DMS79 (cell line): ENCODE results near the gene KCNIP2.
"Not testable (repeated sequence)": the region's sequence is repeated elsewhere in the genome, so short reads cannot be mapped to it uniquely, and the experiment has no call there.

Source experiments
- DNase-seq: peaks from one replicate; lab custom pipeline; 2025; lab: John Stamatoyannopoulos, UW

The KCNIP2 gene

GRCh38 chr10:101828766-101829551, 14.6 kb downstream of the KCNIP2 start:
- no peak for DNase-seq

DNA sequence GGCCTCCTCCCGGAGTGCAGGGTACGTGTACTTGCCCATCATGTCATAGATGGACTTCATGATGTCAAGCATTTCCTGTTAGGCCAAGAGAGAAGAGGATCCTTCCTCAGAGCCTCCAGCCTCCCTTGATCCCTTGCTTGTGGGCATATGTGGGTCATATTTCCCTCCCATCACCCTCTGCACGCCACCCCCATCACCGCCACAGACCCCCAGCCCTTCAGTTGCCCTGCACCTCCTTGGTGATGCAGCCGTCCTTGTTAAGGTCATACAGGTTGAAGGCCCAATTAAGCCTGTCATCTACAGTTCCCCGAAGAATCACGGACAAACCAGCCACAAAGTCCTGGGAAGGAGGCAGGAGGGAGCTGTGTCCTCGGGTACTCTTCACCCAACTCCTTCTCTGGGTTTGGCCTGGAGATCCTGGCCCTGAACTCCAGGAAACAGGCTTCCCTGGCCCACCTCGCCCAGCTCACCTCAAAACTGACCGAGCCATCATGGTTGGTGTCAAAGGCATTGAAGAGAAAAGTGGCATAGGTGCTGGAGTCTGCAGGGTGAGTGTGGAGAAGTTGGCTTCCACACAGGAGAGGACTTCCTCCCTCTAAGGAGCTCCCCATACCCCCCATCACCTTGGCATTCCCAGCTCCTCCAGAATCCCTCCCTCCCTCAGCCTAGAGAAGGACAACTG, 15.5 kb downstream of the KCNIP2 start:
- no peak for DNase-seq

- DNase-seq, result no peak
Observed at GRCh38 chr10:101826852-101827434, 16.7 kb downstream of the KCNIP2 start.

DNA sequence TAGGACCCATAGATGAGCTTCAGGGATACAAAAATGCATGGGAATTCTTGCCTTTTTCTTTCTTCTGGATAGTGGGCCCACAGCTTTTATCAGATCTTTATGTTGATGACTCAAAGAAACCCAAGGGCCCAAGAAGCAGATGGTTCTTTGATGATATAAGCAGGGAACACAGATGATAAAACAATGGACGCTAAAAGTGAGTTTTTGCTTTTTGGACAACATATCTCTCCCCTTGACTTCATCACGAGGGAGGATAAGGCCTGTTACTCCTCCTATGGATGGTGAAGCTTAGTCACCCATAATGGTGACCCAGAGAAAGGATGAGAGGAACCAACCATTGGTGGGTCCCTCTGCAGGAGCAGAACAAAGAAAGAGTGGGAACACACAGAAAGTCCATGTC, 18.9 kb downstream of the KCNIP2 start:
- DNase-seq, result no peak

GRCh38 chr10:101818872-101819633, 24.5 kb downstream of the KCNIP2 start:
- DNase-seq, result peak; percentile 55

DNA sequence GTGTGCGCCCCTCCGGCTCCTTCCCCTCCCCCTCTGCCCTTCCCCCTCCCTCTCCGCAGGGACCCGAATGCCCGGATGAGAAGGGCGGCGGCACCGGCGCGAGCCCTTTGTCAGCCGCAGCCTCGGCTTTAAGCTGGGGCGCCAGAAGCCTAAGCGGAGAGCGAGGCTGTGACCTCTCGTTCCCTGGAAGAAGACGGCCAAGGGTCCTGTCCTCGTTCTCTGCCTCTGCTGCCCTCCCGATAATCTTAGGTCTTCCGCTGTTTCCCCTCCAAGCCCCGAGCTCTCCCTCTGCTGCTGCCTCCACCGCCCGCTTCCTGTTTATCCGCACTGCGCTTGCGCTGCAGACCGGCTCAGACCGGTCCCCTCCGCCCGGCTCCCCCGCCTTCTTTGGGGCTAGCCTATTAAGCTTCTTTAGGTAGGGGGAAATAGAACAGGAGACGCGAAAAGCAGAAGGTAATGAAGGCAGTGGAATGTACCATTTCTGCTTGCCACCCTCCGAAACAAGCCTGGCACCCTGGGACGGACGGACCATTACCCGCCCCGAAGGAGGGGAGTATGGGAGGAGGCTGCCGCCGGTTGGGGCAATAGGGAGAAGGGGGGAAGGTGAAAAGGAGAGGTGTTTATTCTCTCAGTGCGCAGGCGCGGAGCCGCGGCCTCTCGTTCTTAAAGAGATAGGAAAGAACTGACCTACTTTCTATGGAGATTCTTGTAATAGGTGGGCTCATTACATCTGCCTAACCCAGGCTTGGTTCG, 25.3 kb downstream of the KCNIP2 start, which contains the start of gene OGA:
TSS of gene OGA (minus strand) at position 326 of the 753 bp plus-strand sequence. CDS start 422 bp downstream, outside the sequence.
- DNase-seq, result peak; percentile 95

- peak; percentile 49 for DNase-seq
Observed at GRCh38 chr10:101817337-101818118, 26.1 kb downstream of the KCNIP2 start.

- DNase-seq, result no peak
Observed at GRCh38 chr10:101816913-101817336, 26.7 kb downstream of the KCNIP2 start.

- no peak for DNase-seq
Observed at GRCh38 chr10:101816376-101816775, 27.2 kb downstream of the KCNIP2 start.

DNA sequence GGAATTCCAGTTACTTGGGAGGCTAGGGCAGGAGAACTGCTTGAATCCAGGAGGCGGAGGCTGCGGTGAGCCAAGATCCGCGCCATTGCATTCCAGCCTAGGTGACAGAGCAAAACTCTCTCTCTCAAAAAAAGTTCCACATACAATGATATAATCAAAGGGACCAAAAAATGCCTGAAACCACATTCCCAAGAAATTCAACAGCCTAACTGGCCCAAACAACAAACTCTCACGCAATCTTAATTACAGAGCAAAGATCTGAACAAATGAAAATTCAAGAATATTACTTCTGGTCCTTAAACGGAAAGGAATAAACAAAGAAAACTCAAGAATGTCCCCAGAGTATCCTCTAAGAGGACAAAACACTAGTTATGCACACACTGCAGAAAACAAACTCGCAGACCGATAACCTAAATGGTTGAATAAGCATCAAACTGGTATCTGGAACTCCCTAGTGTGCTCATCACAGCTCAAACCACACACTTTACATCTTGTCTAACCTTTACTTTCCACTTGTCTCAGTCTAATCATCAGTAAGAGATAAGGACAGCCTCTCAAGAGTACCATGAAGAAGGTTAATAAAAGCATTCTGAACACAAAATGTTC, 29.0 kb downstream of the KCNIP2 start:
- DNase-seq, result peak; percentile 12

DNA sequence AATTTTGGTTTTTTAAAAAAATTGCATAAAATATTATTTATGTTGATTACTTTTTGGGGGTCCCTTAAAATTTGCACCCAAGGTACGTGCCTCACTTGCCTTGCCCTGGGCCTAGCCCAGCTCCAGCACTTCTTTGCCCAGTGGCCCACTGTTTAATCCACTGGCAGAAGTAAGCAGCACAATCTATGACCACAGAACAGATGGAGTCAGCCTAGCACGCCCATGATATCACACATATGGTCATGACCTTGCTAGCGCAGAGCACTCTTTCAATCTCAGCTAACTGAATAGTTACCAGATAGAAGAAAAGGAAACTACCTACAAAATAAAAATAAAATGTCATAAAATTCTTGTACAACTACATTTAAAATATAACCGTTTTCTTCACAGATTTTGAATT, 31.0 kb downstream of the KCNIP2 start:
- DNase-seq, result no peak

GRCh38 chr10:101807158-101807557, 36.4 kb downstream of the KCNIP2 start:
- DNase-seq, result no peak

GRCh38 chr10:101803511-101803910, 40.1 kb downstream of the KCNIP2 start:
- no peak for DNase-seq

GRCh38 chr10:101797403-101798059, 46.1 kb downstream of the KCNIP2 start:
- no peak for DNase-seq

- no peak for DNase-seq
Observed at GRCh38 chr10:101793526-101793925, 50.1 kb downstream of the KCNIP2 start.

GRCh38 chr10:101789686-101790085, 53.9 kb downstream of the KCNIP2 start:
- no peak for DNase-seq

DNA sequence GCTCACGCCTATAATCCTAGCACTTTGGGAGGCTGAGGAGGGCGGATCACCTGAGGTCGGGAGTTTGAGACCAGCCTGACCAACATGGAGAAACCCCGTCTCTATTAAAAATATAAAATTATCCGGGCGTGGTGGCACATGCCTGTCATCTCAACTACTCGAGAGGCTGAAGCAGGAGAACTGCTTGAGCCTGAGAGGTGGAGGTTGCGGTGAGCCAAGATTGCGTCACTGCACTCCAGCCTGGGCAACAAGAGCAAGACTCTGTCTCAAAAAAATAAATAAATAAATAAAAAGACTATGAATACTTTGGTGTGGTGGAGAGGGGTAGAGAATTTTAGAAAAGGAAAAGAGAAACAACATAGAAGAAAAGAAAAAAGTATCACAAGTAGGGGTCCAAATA, 54.4 kb downstream of the KCNIP2 start:
- DNase-seq, result not testable (repeated sequence)

- DNase-seq, result no peak
Observed at GRCh38 chr10:101785801-101786200, 57.8 kb downstream of the KCNIP2 start.

DNA sequence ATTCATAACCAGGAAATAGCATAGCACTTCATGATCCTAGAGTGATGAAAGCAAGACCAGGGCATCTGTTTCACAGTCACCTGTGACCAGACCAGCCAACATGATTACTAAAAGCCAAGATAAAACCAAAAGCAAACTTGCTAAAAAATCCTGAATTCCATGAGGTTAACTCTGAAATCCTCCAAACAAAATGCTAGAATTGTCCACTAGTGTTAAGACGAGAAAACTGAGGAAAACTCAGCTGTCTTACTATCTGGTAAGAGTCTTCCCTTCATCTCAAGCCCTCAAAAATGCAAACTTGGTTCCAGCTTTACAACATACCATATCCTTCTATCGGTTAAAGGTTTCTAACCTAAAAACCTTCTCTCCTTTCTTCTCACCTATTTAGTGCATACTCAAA, 59.0 kb downstream of the KCNIP2 start:
- DNase-seq, result no peak

GRCh38 chr10:101783736-101784118, 59.9 kb downstream of the KCNIP2 start:
- DNase-seq, result no peak
